Adrenal gland (tissue), 12 donors: Measurements from ENCODE around the gene RARRES1. TPM values are rescaled to one million over a fixed set of nuclear protein-coding genes. Genes with fewer than 3 reads are reported as not detected.

Experiments used
- DNase-seq, 7 donors: peaks; one replicate each; pipeline ENCODE4 v3.0.0-alpha.2; 2019 to 2020
- H3K27ac ChIP-seq, 5 donors: fragments of 200-600 bp; sonication (generic) in 4 of 5; 1 replicate in 3 of 5; 2 replicates in 2 of 5; pipeline versions ENCODE4 v1.5.1 to v1.8.0; 2016 to 2020; ENCODE audit warnings: mild to moderate bottlenecking in 1 of 5
- H3K27me3 ChIP-seq: fragments of 200-600 bp; 2 replicates; pipeline ENCODE4 v1.8.0; 2021
- H3K36me3 ChIP-seq, 2 donors: fragments of 200-600 bp; replicated peaks in 1 of 2; 1 replicate in 1 of 2; 2 replicates in 1 of 2; pipeline versions ENCODE4 v1.5.1 to v1.8.0; 2018 to 2022
- H3K4me1 ChIP-seq, 2 donors: fragments of 200-600 bp; replicated peaks in 1 of 2; 1 replicate in 1 of 2; 2 replicates in 1 of 2; pipeline versions ENCODE4 v1.5.1 to v1.8.0; 2018 to 2021
- H3K4me3 ChIP-seq, 4 donors: fragments of 200-600 bp; sonication (generic) in 3 of 4; one replicate each; pipeline ENCODE4 v1.5.1; 2016 to 2018
- H3K9me3 ChIP-seq, 3 donors: fragments of 200-600 bp; sonication (generic) in 1 of 3; replicated peaks in 1 of 3; 1 replicate in 2 of 3; 2 replicates in 1 of 3; pipeline versions ENCODE4 v1.5.1 to v1.8.0; 2016 to 2021
- POLR2A ChIP-seq, 2 donors: fragments of 450-650 bp; IDR thresholded peaks; one replicate each; pipeline ENCODE4 v1.6.1; 2017; ENCODE audit warnings: antibody characterized with exemption in 2 of 2, mild to moderate bottlenecking in 2 of 2, moderate library complexity in 1 of 2
- WGBS, 4 donors: extraction: QIAGEN DNeasy Blood & Tissue Kit in 2 of 4; methylation state at CpG; one replicate each; pipeline versions ENCODE4 v1.1.5 to v1.1.7; 2013 to 2017; 5-methylcytosine and 5-hydroxymethylcytosine counted together
- intact Hi-C, 2 donors: fragments of 100-400 bp; cut with DNase I; formaldehyde crosslinking; loops; one replicate each; pipeline versions ENCODE4 v1.14.1 to v1.15.0; 2022 to 2023
- polyA plus RNA-seq, 3 donors: library from polyadenylated mRNA; stranded (reverse); fragments of 200-250 nt in 2 of 3; fragments of 350-450 nt in 1 of 3; fragmentation: Illumina TruSeq in 1 of 3; extraction: RNeasy Lipid Tissue Mini Kit (QIAGEN cat#74804) in 1 of 3; gene quantifications; one replicate each; pipeline ENCODE4 v1.2.3, GENCODE V29; 2013 to 2014
- total RNA-seq, 9 donors: library from RNA; depleted of rRNA in 4 of 9; stranded (reverse); fragments of >200 nt in 4 of 9; fragments of 120-200 nt in 1 of 9; fragmentation: NEBNext Ultra II Directional in 1 of 9; extraction: Animal tissue kit (Norgen Biotek cat#: 25700) in 1 of 9; gene quantifications; one replicate each; pipeline versions ENCODE4 v1.1.0 to v1.2.4, GENCODE V29; 2013 to 2023
- TF ChIP-seq, protein P1 (sequence below), 6 experiments: fragments of 450-650 bp in 4 of 6; fragments of 200-600 bp in 2 of 6; sonication (generic) in 1 of 6; IDR thresholded peaks; 1 replicate in 5 of 6; 2 replicates in 1 of 6; pipeline versions ENCODE4 v1.5.1 to v1.8.0; 2016 to 2021; ENCODE audit warnings: antibody characterized with exemption in 6 of 6, mild to moderate bottlenecking in 2 of 6, moderate library complexity in 1 of 6
- donor health status: healthy with polysubstance abuse.
- donor health status: Bipolar disorder and iron deficiency.
- donor health status: DM: yes; HTN: yes; CAD: no.
- donor health status: DM: no; HTN: no; CAD: no.
- donor health status: DM: no; HTN: no; CAD: no.
- donor health status: DM: yes; HTN: yes; CAD: no.

RARRES1 gene
- total and polyA plus RNA-seq, 12 donors: 2.1 to 204 (median 17.7) TPM

DNA sequence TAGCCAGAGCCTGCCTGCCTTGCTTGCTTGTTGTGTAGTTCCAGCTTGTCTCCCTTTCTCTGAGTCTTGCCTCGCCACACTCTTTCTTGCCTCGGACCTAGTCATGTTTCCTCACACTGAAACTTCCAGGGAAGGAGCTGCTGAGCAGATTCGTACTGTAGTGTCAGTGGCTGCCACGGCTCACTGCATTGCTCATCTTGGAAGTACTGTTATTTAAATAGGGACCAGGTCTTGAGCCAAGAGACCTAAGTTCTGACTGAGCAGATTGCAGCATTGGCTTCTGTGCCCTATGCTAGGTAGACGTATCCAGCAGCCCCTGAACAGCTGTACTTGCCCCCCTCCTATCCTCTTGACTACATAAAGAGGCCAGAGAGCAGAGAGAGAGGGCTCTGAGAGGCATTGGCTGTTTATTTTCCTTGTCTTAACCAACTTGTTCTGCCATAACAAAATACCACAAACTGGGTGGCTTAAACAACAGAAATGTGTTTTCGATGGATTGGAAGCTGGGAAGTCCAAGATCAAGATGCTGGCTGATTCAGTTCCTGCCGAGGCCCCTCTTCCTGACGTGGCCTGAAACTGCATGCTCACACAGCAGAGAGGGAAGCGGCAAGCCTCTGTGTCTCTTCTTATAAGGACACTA lies 5.8 kb upstream of the RARRES1 start:
- 89 to 92% (median 90%) methylated on average over 9 of the region's 9 CpGs for WGBS, 4 donors
- Histone ChIP-seq H3K4me3 (no peak overlapping the region), H3K9me3 (peaks cover 0 to 9% (median 0%) of the 10 kb centered on the region in 3 donors), H3K27ac (no peak overlapping the region), H3K27me3 (no peaks in the 10 kb centered on the region), H3K36me3 (peaks cover 0 to 4% of the 10 kb centered on the region in 2 donors), H3K4me1 (no peaks in the 10 kb centered on the region)
- DNase-seq: no peak
- no peak for TF ChIP-seq POLR2A (IDR thresholded peaks at IDR 0.05)
- TF ChIP-seq, protein P1, sequence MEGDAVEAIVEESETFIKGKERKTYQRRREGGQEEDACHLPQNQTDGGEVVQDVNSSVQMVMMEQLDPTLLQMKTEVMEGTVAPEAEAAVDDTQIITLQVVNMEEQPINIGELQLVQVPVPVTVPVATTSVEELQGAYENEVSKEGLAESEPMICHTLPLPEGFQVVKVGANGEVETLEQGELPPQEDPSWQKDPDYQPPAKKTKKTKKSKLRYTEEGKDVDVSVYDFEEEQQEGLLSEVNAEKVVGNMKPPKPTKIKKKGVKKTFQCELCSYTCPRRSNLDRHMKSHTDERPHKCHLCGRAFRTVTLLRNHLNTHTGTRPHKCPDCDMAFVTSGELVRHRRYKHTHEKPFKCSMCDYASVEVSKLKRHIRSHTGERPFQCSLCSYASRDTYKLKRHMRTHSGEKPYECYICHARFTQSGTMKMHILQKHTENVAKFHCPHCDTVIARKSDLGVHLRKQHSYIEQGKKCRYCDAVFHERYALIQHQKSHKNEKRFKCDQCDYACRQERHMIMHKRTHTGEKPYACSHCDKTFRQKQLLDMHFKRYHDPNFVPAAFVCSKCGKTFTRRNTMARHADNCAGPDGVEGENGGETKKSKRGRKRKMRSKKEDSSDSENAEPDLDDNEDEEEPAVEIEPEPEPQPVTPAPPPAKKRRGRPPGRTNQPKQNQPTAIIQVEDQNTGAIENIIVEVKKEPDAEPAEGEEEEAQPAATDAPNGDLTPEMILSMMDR (IDR thresholded peaks at IDR 0.05): no peak
- intact Hi-C loops: no loop called here

DNA sequence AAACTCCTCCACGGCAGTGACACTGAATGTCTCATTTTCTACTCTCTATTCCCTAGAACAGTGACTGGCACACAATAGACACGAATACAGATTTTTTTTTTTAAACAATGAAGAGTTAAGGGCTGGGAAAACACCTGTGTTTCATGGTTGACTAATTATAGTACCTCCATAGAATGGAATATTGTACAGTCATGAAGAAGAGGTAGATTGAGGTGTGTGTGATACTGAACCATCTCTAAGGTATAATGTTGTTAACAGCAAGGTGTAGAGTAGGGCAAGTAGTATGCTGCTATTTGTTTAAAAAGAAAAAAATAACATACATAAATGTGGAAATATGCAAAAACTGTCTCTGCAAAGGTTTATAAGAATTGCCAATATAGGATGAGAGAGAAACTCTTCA lies 5.2 kb upstream of the RARRES1 start:
- H3K4me1 ChIP-seq: no peaks in the 10 kb centered on the region
- peaks cover 0 to 9% (median 0%) of the 10 kb centered on the region in 3 donors for H3K9me3 ChIP-seq
- intact Hi-C loops: no loop called here
- TF ChIP-seq POLR2A (IDR thresholded peaks at IDR 0.05): no peak
- H3K27me3 ChIP-seq: no peaks in the 10 kb centered on the region
- DNase-seq: no peak
- no peaks in the 10 kb centered on the region for H3K36me3 ChIP-seq
- no peak overlapping the region for H3K27ac ChIP-seq
- no peak overlapping the region for H3K4me3 ChIP-seq
- WGBS, 4 donors: 80 to 97% (median 95%) methylated on average over 2 of the region's 2 CpGs

DNA sequence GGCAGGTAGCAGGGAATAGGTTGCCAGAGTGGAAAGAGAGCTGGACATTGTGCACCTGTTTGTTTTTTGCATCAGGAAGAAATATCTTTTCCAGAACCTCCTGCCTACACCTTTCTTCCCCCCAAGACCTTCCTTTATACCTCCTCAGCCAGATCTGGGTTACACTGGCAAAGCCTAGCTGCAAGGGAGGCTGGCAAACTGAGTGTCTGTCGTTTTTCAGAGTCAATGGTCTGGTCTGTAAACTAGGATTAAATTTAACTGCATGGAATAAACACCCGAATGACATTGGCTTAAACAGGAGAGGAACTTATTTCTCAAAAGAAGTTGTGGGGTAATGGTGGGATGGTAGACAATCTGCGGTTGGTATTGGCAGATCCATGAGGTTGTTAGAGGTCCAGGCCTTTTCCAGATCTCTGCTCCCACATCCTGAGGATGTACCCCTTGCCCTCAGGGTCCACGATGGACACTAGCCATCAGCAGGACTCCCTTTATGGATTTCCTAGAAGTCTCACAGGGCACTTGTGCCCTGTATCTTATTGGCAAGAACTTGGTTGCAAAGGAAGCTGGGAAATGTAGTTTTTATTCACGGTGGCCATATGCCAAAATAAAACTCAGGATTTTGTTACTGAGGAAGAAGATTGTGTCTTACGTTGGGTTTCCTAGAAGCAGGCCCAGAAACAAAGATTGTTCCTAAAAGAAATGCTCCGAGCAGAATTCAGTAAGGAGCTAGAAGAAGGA lies 3.2 kb upstream of the RARRES1 start:
- H3K27me3 ChIP-seq: no peaks in the 10 kb centered on the region
- no peak overlapping the region for H3K4me3 ChIP-seq
- peaks cover 5 to 11% of the 10 kb centered on the region in 2 donors for H3K4me1 ChIP-seq
- TF ChIP-seq, protein P1 (IDR thresholded peaks at IDR 0.05): no peak
- no peak for TF ChIP-seq POLR2A (IDR thresholded peaks at IDR 0.05)
- no peak overlapping the region for H3K27ac ChIP-seq
- 76 to 92% (median 84%) methylated on average over 7 of the region's 7 CpGs for WGBS, 4 donors
- DNase-seq: no peak
- H3K9me3 ChIP-seq: peaks cover 0 to 9% (median 0%) of the 10 kb centered on the region in 3 donors
- intact Hi-C loops: no loop called here
- H3K36me3 ChIP-seq: no peaks in the 10 kb centered on the region

DNA sequence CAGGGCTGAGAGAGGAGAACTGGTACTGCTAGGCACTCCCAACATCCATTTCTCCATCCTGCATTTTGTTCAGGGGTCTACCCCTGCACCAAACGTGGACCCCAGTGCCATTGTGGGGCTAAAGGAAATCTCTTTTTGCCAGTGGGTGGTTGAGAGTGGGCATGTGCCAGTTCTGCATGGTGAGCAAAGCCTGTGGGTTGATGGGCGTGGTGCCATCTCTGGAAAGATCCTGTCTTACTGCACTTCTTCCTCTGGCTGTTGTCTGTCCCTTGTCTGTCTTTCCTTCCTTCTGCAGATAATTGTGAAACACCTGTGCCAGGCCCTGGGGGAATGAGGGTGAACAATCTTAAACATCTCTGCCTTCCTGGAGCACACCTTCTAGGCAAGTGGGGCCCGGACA lies 1.4 kb upstream of the RARRES1 start:
- H3K9me3 ChIP-seq: peaks cover 0 to 9% (median 0%) of the 10 kb centered on the region in 3 donors
- TF ChIP-seq, protein P1 (IDR thresholded peaks at IDR 0.05): no peak
- no peak for TF ChIP-seq POLR2A (IDR thresholded peaks at IDR 0.05)
- no peaks in the 10 kb centered on the region for H3K27me3 ChIP-seq
- intact Hi-C loops: loop anchor here in 1 of 2 donors (5.0 kb wide), 1 partner anchor 54 kb away; no protein-coding TSS in a partner anchor
- no peak for DNase-seq
- H3K4me1 ChIP-seq: peaks cover 5 to 11% of the 10 kb centered on the region in 2 donors
- no peaks in the 10 kb centered on the region for H3K36me3 ChIP-seq
- WGBS, 4 donors: 85 to 92% (median 90%) methylated on average over 3 of the region's 3 CpGs
- no peak overlapping the region for H3K27ac ChIP-seq
- H3K4me3 ChIP-seq: no peak overlapping the region
